GM19467 (cell line): Measurements from ENCODE around the gene CAMK2B.

ENCODE experiments used
- ATAC-seq: cut with Tn5 transposase; IDR thresholded peaks from one replicate; pipeline ENCODE4 v1.9.1; 2021; ENCODE audit warnings: mild to moderate bottlenecking, moderate library complexity; ENCODE audit not compliant: unreplicated experiment

CAMK2B gene

DNA sequence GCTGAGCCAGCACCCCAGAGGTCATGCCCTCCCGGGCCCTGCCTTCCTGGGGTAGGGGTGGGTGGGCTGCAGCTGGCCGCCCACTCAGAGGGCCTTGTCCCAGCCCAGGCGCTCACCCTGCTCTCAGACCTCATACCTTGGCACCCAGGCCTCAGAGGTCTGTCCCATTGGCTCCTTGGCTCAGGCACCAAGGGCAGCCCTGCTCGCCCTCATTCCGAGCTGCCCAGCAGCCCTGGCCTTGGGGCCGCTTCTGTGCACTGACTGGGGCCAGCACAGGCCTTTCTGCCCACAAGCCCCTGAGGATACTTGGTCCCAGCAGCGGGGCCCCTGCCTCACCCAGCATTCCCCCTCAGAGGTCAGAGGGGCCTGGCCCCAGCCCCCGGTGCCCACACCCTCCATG lies 90.3 kb downstream of the CAMK2B start:
- no peak for ATAC-seq

DNA sequence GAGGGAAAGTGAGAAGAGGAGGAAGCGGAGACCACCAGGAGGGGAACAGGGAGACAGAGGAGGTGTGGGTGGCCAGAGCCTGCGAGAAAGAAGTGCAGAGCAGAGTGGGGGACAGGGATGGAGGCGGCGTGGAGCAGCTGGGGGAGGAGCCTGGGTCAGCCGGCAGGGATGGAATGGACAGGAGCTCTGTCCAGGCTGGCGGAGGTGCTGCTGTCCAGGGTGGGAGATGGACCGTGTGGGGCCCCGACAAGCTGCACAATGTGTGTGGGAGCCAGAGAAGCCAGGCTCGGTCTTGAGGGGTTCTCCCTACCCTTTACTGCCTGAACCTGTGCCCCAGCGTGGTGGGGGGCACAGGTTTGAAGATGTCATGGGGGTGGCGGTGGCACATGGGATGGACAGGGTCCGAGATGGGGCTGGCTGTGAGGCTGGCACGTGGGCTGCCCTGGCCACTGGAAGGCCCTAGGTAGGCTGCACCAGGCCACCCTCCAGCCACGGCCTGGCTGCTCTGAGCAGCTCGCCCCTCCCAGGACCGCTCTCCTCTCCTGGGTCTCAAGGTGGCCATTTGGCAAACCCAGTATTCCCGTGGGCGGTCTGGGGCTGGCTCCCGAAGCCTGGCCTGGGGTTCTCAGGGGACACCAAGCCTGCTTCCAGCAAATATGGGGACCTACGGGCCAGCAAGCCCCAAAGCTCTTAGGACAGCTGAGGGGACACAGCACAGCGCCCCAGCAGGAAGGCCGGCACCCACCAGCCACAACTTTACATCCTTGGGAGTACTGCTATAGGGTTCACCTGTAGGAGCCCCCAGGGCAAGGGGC lies 92.3 kb downstream of the CAMK2B start:
- no peak for ATAC-seq

DNA sequence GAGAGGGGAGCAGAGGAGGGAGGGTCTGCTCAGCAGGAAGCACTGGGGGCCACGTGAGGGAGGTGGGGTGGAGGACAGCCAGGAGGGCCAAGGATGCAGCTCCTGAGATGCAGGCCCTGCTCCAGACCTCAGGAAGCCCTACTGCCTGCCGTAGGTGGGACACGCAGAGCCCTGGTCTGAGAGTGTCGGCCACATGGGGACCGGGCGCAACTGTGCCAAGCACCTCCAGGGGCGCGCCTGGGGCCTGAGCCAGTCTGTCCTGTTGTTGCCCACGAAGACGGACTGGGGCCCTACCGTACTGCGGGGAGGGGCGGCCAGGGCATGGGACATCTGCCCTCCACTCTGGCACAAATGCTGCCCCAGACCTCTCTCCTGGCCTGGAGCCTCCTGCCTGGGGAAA lies 93.0 kb downstream of the CAMK2B start:
- no peak for ATAC-seq

DNA sequence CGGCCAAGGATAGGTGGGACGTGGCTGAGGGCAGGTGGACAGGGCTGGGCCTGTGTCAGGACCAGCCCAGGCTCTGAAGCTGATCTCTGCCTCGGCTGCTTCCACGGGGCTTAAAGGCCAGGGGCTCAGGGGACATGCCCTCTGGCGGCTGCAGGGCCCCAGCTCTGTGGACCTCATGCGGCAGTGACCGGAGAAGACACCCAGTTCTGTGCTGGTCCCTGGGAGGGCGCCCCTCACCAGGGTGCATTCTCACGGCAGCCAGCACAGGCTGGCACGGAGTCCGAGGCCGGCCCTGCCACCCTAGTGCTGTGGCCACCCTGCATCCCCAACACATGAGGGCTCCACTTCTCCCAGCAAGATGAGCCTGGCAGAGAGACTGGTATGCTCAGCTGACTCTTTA lies 94.3 kb downstream of the CAMK2B start:
- no peak for ATAC-seq

DNA sequence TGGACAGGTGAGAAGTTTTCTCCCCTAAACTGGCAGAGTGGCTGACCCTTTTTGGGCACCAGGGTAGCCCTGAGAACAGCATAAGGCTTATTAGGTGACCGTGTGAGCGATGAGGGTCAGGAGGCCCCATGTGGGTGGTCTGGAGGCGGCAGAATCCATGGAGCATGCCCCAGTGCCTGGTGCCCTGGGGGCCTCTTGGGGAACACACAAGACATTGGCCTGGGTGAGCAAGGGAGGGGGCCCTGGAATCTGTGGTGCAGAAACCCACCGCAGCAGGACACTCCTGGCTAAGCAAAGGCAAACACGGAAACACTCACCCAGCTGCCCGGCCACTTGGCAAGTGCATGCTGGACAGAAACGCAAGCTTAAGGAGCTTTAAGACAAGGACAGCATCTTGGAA lies 95.1 kb downstream of the CAMK2B start:
- ATAC-seq, result no peak

GRCh38 chr7:44229546-44230105 lies 95.8 kb downstream of the CAMK2B start:
- no peak for ATAC-seq

DNA sequence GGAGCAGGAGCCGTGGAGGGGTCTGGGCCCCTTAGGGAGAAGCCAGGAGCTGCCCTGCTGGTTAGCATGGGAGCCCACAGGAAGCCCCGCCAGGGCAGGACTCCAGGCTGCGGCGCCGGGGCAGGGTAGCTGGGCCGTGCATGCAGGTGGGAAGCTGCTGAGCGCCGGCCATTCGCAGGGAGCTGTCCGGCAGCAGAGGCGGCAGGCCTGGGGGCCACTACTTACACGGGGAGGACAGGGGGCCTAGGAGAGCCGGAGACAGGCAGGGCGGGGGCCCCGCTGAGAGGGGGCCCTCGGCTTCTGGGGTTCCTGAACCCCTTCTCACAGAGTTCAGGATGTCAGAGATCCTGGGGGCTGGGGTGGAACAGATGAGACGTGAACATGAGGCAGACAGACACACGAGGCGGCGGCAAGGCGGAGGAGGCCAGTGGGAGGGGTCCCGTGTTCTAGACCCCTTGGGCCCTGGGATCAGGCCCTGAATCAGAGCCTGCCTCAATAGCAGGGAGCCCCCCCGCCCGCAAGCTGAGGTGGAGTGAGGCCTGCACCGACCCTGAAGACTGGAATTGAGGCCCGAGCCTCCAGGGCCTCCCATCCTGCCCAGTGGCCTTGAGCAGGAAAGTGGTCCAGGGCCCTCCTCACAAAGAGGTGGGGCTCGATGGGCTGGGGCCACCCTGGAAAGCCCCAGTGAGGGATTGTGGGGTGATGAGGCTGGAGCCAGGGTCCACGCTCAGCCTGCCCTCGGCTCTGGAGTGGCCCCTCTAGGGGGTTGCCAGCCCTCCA lies 96.6 kb downstream of the CAMK2B start:
- no peak for ATAC-seq

GRCh38 chr7:44227911-44228310 lies 97.5 kb downstream of the CAMK2B start:
- no peak for ATAC-seq

DNA sequence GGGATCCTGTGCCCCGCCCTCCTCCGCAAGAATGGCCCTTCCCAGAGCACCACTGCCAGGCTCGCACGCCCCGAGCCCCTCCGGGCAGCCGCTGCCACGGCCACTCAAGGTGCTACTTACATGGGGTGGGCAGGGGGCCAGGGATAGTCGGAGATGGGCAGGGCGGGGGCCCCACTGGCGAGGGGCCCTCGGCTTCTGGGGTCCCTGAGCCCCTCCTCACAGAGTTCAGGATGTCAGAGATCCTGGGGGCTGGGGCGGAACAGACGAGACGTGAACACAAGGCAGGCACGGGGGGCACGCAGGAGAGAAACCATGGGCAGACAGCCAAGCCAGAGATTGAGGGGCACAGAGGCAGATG lies 99.0 kb downstream of the CAMK2B start:
- ATAC-seq, result no peak

DNA sequence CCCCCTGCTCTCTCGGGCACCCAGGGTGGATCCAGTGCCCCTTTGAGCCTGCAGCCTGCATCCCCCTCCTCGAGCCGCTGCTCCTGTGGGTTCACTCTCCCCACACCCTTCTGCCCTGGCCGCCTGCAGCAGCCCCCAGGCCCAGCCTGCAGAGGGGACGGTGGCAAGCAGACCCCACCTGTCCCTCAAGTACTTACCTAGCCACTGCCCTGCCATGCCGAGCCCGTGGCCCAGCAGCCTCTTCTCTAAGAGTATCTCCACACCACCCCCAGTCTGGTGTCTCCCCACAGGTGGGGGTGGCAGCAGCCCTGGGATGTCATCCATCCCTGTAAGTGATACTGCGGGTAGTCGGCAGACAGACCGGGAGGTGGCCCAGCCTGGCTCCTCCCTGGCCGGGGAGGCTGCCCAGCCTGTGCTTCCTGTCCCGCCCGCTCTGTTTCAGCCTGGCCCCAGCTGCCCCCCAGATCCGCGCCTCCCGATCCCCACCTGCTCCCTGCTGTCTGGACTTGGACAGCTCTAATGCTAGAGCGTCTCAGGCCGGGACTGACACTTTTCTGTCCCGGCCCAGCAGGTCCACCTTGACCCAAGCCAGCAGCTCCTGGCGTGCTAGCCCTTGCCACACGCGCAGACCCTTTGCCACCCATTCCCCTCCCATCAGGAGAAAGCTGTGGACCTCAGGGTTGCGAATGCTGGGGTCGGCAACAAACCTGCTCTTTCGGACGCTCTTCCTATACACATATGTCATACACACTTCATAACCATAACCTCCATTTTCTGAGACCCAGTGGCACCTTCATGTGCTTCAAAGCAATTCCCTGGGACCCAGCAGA lies 99.6 kb downstream of the CAMK2B start:
- no peak for ATAC-seq

- no peak for ATAC-seq
These were observed 100.3 kb downstream of the CAMK2B start for GRCh38 chr7:44224974-44225565.

GRCh38 chr7:44224080-44224973 lies 101.1 kb downstream of the CAMK2B start:
- no peak for ATAC-seq

DNA sequence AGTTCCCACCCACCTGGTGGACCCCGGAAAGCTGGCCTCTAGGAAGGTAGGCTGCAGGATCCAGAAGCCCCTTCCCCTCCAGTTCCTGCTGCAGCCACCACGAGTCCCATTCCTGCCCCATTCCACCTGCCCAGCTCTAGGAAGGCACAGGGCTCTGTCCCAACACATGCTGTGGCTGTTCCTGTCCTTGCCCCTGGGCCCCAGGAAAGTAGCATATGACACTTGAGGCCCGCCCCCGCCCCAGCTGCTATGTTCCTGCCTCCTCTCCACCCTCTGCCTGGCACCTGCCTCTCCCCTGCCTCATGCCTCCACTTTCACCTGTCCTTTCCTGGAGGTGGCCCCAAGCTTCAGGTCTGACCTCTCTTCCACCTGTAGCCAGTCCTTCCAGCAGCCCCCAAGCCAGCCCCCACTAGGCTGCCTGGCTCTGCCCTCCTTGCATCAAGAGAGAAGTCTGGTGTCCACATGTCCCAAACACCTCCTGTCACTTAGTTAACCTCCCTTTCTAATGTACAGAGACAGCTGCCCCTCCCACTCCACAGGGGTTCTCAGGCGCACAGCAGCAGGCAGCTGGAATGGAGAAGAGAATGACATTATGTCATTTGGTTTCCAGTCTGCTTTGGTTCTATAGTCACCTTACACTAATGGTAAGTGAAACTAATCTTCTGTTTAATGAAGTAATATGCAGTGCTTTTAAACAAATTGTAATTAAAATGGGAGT lies 101.9 kb downstream of the CAMK2B start:
- ATAC-seq, result no peak

DNA sequence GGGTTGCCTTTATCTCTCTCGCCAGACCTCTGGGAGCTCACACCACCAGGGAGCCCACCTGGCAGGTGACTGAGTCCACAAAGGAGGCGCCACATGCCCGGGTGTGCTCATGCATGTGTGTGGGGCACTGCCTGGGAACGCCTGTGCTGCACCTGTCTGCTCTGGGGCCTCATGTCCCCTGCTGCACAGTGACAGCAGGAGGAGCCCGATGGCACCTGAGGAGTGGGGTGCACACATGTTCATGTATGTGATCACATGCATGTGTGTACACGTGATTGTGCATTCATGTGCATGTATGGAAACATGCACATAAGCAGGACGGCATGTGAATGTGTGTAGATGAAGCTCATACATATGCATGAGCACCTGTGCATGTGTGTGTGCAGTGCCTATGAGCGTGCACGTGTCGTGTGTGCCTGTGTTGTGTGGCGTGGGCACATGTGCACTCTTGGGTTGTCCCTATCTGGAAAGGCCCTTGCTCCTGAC lies 102.6 kb downstream of the CAMK2B start:
- ATAC-seq, result no peak

DNA sequence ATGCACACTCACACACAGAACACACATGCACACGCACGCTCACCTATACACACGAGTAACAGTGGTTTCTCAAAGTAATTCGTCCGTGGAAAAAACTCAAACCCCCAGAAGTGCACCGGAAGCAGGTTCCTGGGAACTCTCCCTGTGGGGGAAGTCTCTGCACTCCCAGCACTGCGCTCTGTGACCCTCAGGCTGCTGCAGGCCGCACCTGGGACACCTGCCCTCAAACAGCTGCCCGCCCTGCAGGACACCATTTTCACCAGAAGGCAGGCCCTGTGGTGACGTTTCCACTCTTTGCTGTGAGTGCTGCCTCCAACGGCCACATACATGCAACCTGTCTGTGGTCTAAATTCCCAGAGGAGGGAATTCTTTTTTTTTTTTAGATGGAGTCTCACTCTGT lies 103.3 kb downstream of the CAMK2B start:
- no peak for ATAC-seq

- ATAC-seq, result no peak
These were observed 104.1 kb downstream of the CAMK2B start for GRCh38 chr7:44221231-44221791.

GRCh38 chr7:44220358-44221112 lies 104.9 kb downstream of the CAMK2B start:
- ATAC-seq, result no peak

- ATAC-seq, result no peak
These were observed 105.4 kb downstream of the CAMK2B start for GRCh38 chr7:44220046-44220357.
